HepG2 (cell line): ENCODE results near the gene ADRM1. TPM values are rescaled to one million over a fixed set of nuclear protein-coding genes. Genes with fewer than 3 reads are reported as not detected.

Experiments used
- ATAC-seq: fragments of 200-7000 bp; cut with Tn5 transposase; 3 replicates; pipeline ENCODE4 v1.9.1; 2020; ENCODE audit warnings: mild to moderate bottlenecking, moderate library complexity
- BruUV-seq: library from RNA; stranded (reverse); fragments of 400-500 nt; replicated peaks from 2 replicates; lab custom pipeline; 2021; lab: Mats Ljungman, UMichigan
- CTCF ChIA-PET: fragments of 300-600 bp; formaldehyde crosslinking; extraction: SDS; loops from one replicate; lab custom pipeline; 2021; ENCODE audit warnings: low total read pairs, inconsistent platforms, low intra/inter-chr PET ratio; lab: Yijun Ruan, JAX
- POLR2A ChIA-PET: fragments of 350-600 bp; sonication (Branson Sonifier 250); formaldehyde crosslinking; loops from one replicate; lab custom pipeline; 2020; ENCODE audit warnings: antibody characterized with exemption, inconsistent platforms; lab: Yijun Ruan, JAX
- DNase-seq: peaks from one replicate; pipeline ENCODE4 v3.0.0-alpha.2; 2015; ENCODE audit warnings: low spot score
- FAIRE-seq: peaks from 3 replicates; lab custom pipeline; 2011; peaks lifted over from hg19 to GRCh38; lab: Jason Lieb, UNC
- H2AFZ ChIP-seq: one replicate; pipeline ENCODE4 v1.6.1; 2011; ENCODE audit warnings: low read length, inconsistent platforms
- H3K27ac ChIP-seq: fragments of 300-600 bp; 3 replicates; pipeline ENCODE4 v1.8.0; 2011; ENCODE audit warnings: mixed run types, mild to moderate bottlenecking, mixed read lengths, low read length, inconsistent platforms; ENCODE audit not compliant: insufficient read depth; ENCODE audit errors: extremely low read length
- H3K27me3 ChIP-seq, 2 experiments: fragments of 200-600 bp in 1 of 2; 2 replicates in 1 of 2; 3 replicates in 1 of 2; pipeline versions ENCODE4 v1.6.0 to v1.8.0; 2011; ENCODE audit warnings: low read length in 2 of 2, mild to moderate bottlenecking in 2 of 2, moderate library complexity in 2 of 2, inconsistent platforms in 1 of 2; ENCODE audit not compliant: insufficient read depth in 2 of 2, control insufficient read depth in 1 of 2
- H3K36me3 ChIP-seq, 2 experiments: fragments of 200-600 bp in 1 of 2; replicated peaks in 1 of 2; 2 replicates in 1 of 2; 3 replicates in 1 of 2; pipeline versions ENCODE4 v1.5.1 to v1.8.0; 2011; ENCODE audit warnings: low read length in 2 of 2, inconsistent platforms in 1 of 2; ENCODE audit not compliant: insufficient read depth in 2 of 2, control insufficient read depth in 1 of 2
- H3K4me1 ChIP-seq: 2 replicates; pipeline ENCODE4 v1.5.1; 2012; ENCODE audit warnings: low read length, inconsistent platforms; ENCODE audit not compliant: insufficient read depth
- H3K4me2 ChIP-seq: 2 replicates; pipeline ENCODE4 v1.6.0; 2011; ENCODE audit warnings: low read depth, low read length, inconsistent platforms
- H3K4me3 ChIP-seq, 3 experiments: fragments of 200-600 bp in 1 of 3; sonication (generic), shearing (Covaris generic) in 1 of 3; replicated peaks in 1 of 3; 2 replicates each; pipeline ENCODE4 v1.5.1; 2011 to 2016; ENCODE audit warnings: low read length in 3 of 3, inconsistent platforms in 2 of 3, low read depth in 2 of 3, mild to moderate bottlenecking in 2 of 3, control low read depth in 1 of 3, mixed read lengths in 1 of 3; ENCODE audit not compliant: insufficient read depth in 1 of 3
- H3K79me2 ChIP-seq: one replicate; pipeline ENCODE4 v1.6.1; 2011; ENCODE audit warnings: low read length, inconsistent platforms; ENCODE audit not compliant: insufficient read depth
- H3K9ac ChIP-seq: 2 replicates; pipeline ENCODE4 v1.6.0; 2011; ENCODE audit warnings: mild to moderate bottlenecking, low read depth, low read length, inconsistent platforms; ENCODE audit not compliant: insufficient read depth
- H3K9me3 ChIP-seq: 2 replicates; pipeline ENCODE4 v1.5.1; 2012; ENCODE audit warnings: mild to moderate bottlenecking, low read length
- H4K20me1 ChIP-seq: 2 replicates; pipeline ENCODE4 v1.6.0; 2011; ENCODE audit warnings: inconsistent platforms, mild to moderate bottlenecking, low read length, moderate library complexity; ENCODE audit not compliant: insufficient read depth
- DMAP1 ChIP-seq: IDR thresholded peaks from 2 replicates; pipeline ENCODE4 v1.6.1; 2016
- EZH2 ChIP-seq: conservative IDR thresholded peaks from 2 replicates; pipeline ENCODE4 v1.6.1; 2012; ENCODE audit warnings: mild to moderate bottlenecking, low read depth, low read length, moderate library complexity
- NPAS2 ChIP-seq: sonication (generic); formaldehyde crosslinking; IDR thresholded peaks from 2 replicates; pipeline ENCODE4 v1.8.0; 2022; ENCODE audit warnings: mild to moderate bottlenecking, missing genetic modification reagents, borderline replicate concordance
- PHF21A ChIP-seq: sonication (generic); formaldehyde crosslinking; IDR thresholded peaks from 2 replicates; pipeline ENCODE4 v1.5.0; 2020; ENCODE audit warnings: mild to moderate bottlenecking, missing genetic modification reagents
- POGZ ChIP-seq: sonication (generic); formaldehyde crosslinking; IDR thresholded peaks from 2 replicates; pipeline ENCODE4 v1.4.0; 2020; ENCODE audit warnings: mild to moderate bottlenecking, missing genetic modification reagents
- SRSF4 ChIP-seq: fragments of 200-400 bp; formaldehyde crosslinking; IDR thresholded peaks from one replicate; pipeline ENCODE4 v1.6.1; 2018; ENCODE audit warnings: mild to moderate bottlenecking, low read depth, low read length, moderate library complexity; ENCODE audit not compliant: poor library complexity, severe bottlenecking
- SSRP1 ChIP-seq: IDR thresholded peaks from 2 replicates; pipeline ENCODE4 v1.6.1; 2016; ENCODE audit warnings: control low read depth
- STAT6 ChIP-seq: sonication (generic); formaldehyde crosslinking; IDR thresholded peaks from 2 replicates; pipeline ENCODE4 v1.4.0; 2020; ENCODE audit warnings: missing genetic modification reagents, mild to moderate bottlenecking, borderline replicate concordance
- THAP11 ChIP-seq: IDR thresholded peaks from 2 replicates; pipeline ENCODE4 v1.6.1; 2016; ENCODE audit warnings: missing biosample characterization, missing genetic modification reagents
- ZBTB26 ChIP-seq: IDR thresholded peaks from 2 replicates; pipeline ENCODE4 v1.6.1; 2016; ENCODE audit warnings: missing compliant biosample characterization, missing genetic modification reagents, borderline replicate concordance
- ZFP36L1 ChIP-seq: sonication (generic); formaldehyde crosslinking; IDR thresholded peaks from 2 replicates; pipeline ENCODE4 v1.8.0; 2022; ENCODE audit warnings: mild to moderate bottlenecking, missing genetic modification reagents, moderate library complexity
- ZNF234 ChIP-seq: sonication (generic); formaldehyde crosslinking; conservative IDR thresholded peaks from 2 replicates; pipeline ENCODE4 v1.5.1; 2020; ENCODE audit warnings: mild to moderate bottlenecking, missing genetic modification reagents
- ZNF460 ChIP-seq: sonication (generic); formaldehyde crosslinking; IDR thresholded peaks from 2 replicates; pipeline ENCODE4 v1.5.1; 2020; ENCODE audit warnings: missing genetic modification reagents, mild to moderate bottlenecking, borderline replicate concordance
- ZNF589 ChIP-seq: sonication (generic); formaldehyde crosslinking; conservative IDR thresholded peaks from 2 replicates; pipeline ENCODE4 v1.8.0; 2022; ENCODE audit warnings: mild to moderate bottlenecking, moderate library complexity, missing genetic modification reagents
- WGBS: methylation state at CpG from one replicate; pipeline ENCODE4 v1.1.6; 2017; ENCODE audit warnings: low lambda C conversion rate; 5-methylcytosine and 5-hydroxymethylcytosine counted together
- in situ Hi-C: cut with HindIII; loops from 2 replicates; pipeline ENCODE4 v1.10.0; 2017; ENCODE audit warnings: low pct_unique_long_range_greater_than_20kb; ENCODE audit not compliant: extremely low pct_ligation_motif_present
- intact Hi-C: fragments of 100-400 bp; cut with micrococcal nuclease; formaldehyde crosslinking; loops from one replicate; pipeline ENCODE4 v1.10.0; 2022; ENCODE audit not compliant: unreplicated experiment
- polyA plus RNA-seq, 8 experiments: library from polyadenylated mRNA; depleted of rRNA in 3 of 8; stranded (reverse) in 7 of 8; unstranded in 1 of 8; fragments of >200 nt; fragmentation: Illumina TruSeq in 4 of 8; extraction: Trizol in 4 of 8; gene quantifications; 2 replicates each; pipeline versions ENCODE4 v1.2.1 to v1.2.3, GENCODE V29; 2011 to 2016; ENCODE audit warnings: low read depth in 4 of 8, missing spikeins in 1 of 8, mixed read lengths in 1 of 8; ENCODE audit not compliant: insufficient read depth in 1 of 8
- total RNA-seq, 5 experiments: library from RNA; depleted of rRNA; stranded (reverse); fragments of >200 nt; fragmentation: Illumina TruSeq; extraction: Trizol; gene quantifications; 2 replicates each; pipeline ENCODE4 v1.2.3, GENCODE V29; 2016; ENCODE audit warnings: low read depth in 1 of 5
- TF ChIP-seq, protein P1 (sequence below): sonication (generic); formaldehyde crosslinking; IDR thresholded peaks from 2 replicates; pipeline ENCODE4 v1.4.0; 2020; ENCODE audit warnings: missing genetic modification reagents

The ADRM1 gene
- total and polyA plus RNA-seq, 2 of the 13 experiments (the other 11 are each of a cell fraction or from before 2014, with no cell fraction given), result 92.9 to 154 TPM

- Histone ChIP-seq H4K20me1 (peaks cover 14% of the 10 kb centered on the region; the same call in 1 of the 2 replicates), H3K4me3 (no peak overlapping the region), H3K4me2 (no peak overlapping the region), H3K9me3 (no peaks in the 10 kb centered on the region), H2AFZ (no peak overlapping the region), H3K27ac (no peak overlapping the region), H3K36me3 (peaks cover 46 to 65% of the 10 kb centered on the region in 2 experiments), H3K27me3 (no peaks in the 10 kb centered on the region), H3K4me1 (0 out of 2 replicates have a peak, but pooled peaks cover 7% of the 10 kb centered on the region), H3K79me2 (no peaks in the 10 kb centered on the region), H3K9ac (no peak overlapping the region)
- in situ Hi-C loops (no loop called here), intact Hi-C loops (no loop called here)
- ChIA-PET POLR2A (no interaction called here), CTCF (no interaction called here)
- TF ChIP-seq THAP11 (CRISPR knock-in tag) (no peak), ZNF234 (CRISPR knock-in tag) (no peak), EZH2 (no peak), STAT6 (CRISPR knock-in tag) (no peak), SRSF4 (no peak), ZBTB26 (no peak), NPAS2 (no peak), ZFP36L1 (CRISPR knock-in tag) (no peak), SSRP1 (CRISPR knock-in tag) (no peak), ZNF589 (CRISPR knock-in tag) (no peak), POGZ (CRISPR knock-in tag) (no peak), PHF21A (CRISPR knock-in tag) (no peak), DMAP1 (CRISPR knock-in tag) (no peak), ZNF460 (no peak)
- TF ChIP-seq, protein P1, sequence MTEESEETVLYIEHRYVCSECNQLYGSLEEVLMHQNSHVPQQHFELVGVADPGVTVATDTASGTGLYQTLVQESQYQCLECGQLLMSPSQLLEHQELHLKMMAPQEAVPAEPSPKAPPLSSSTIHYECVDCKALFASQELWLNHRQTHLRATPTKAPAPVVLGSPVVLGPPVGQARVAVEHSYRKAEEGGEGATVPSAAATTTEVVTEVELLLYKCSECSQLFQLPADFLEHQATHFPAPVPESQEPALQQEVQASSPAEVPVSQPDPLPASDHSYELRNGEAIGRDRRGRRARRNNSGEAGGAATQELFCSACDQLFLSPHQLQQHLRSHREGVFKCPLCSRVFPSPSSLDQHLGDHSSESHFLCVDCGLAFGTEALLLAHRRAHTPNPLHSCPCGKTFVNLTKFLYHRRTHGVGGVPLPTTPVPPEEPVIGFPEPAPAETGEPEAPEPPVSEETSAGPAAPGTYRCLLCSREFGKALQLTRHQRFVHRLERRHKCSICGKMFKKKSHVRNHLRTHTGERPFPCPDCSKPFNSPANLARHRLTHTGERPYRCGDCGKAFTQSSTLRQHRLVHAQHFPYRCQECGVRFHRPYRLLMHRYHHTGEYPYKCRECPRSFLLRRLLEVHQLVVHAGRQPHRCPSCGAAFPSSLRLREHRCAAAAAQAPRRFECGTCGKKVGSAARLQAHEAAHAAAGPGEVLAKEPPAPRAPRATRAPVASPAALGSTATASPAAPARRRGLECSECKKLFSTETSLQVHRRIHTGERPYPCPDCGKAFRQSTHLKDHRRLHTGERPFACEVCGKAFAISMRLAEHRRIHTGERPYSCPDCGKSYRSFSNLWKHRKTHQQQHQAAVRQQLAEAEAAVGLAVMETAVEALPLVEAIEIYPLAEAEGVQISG (CRISPR knock-in tag), result no peak
- BruUV-seq, result no TSS peak
- 84% methylated on average over 7 of the region's 7 CpGs for WGBS
- no peak for ATAC-seq
- FAIRE-seq, result no peak
- DNase-seq, result no peak
These were observed 34.4 kb upstream of the ADRM1 start for GRCh38 chr20:62268228-62268900.
